Measurements from ENCODE around the gene UBAP1L.
"Not testable (repeated sequence)": the region's sequence is repeated elsewhere in the genome, so short reads cannot be mapped to it uniquely, and the experiment has no call there.

Gene UBAP1L

DNA sequence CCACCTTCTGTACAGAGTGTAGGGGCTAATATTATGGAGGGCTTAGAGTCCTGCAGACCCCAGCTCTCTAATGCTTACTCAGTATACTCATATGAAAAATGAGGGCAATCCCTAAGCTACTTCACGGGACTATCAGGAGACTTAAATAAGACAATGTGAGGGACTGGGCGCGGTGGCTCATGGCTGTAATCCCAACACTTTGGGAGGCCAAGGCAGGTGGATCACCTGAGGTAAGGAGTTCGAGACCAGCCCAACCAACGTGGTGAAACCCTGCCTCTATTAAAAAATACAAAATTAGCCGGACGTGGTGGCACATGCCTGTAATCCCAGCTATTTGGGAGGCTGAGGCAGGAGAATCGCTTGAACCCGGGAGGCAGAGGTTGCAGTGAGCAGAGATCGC is 15.2 kb downstream of the UBAP1L start:
- DNase-seq (ENCODE audit: low spot score), result not testable (repeated sequence)

DNA sequence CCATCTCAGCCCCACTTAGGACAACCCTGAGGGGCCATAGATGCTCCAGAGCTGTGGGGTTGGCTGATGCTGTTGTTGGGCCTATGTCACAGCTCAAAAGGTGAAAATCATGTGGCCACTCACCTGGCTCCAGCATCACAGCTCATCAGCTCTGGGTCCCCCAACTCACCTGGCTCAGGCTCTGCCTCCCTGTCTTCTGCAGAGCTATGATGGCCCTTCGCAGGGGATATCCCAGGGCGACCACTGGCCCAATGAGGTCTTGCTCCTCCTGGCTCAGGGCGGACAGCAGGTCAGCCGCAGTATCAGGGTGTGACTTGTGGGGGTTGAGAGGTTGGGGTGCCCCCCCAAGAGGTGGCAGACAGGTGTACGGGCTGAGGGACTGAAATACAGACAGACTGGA is 15.7 kb downstream of the UBAP1L start:
- no peak for DNase-seq (ENCODE audit: low spot score)

DNA sequence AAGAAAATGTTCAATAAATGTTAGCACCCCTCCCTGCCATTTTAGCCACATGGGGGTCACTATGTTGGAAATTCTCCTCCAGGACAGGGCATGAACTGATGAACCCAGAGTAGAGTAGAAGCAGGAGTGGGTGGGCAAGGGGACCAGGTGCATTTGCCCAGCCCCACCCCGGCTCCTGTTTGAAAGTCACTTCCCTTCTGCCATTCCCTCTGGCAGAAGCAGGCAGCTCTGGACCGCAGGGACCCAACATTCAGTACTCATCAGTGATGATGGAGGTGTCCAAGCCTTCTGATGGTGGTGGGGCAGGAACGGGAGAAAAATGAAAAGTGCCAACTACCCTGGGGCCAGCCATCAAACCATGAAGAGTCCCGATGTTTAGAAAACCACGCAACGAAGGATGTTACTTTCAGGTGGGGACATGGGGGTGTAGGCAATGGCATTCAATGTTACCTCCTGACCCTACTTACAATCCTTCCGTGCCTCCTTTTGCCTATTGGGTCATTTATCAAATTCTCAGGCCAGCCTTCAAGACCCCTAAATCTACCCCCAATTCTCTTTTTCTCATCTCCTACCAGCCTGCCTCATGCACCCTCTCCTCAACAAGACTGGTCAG is 17.2 kb downstream of the UBAP1L start:
- no peak for DNase-seq (ENCODE audit: low spot score)

DNA sequence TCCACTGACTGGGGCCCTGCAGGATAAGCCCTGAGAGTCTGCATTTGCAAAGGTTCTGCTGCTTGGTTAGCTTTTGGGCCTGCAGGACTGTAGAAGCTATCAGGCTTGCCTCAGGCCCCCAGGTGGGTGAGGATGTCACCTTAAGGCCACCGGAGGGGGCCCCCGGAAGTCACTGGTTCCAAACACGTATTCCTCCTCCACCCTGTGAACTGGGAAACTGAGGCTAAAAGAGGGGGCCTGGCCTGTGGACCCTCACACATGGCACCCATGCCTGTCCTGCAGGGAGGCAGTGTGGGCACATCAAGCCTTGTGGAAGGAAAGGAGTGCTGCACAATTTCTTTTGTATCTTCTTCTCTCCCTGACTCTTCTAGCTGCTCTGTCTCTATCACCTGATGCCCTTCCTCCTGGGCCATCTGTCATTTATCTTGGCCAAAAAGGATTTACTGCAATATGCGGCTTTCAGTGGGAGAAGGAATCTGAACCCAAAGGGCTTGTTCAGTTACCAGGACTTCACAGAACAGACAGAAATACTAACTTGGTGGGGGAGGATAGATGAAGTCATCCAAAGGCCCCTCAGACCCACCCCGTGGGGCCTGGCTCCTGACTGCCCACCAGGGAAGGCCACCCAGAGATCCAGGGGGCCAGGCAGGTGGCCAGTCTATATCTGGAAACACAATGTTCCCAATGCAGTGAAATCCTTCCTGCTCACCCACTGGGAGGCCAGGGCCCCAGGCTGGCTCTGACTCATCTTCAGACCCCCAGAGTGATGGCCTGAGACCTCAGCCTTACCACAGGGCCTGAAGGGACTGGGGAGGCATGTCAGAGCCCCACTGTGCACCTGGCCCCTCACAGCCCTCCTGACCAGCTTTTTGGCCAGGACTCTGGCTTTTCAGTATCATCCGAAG is 18.3 kb downstream of the UBAP1L start:
- no peak for DNase-seq (ENCODE audit: low spot score)

DNA sequence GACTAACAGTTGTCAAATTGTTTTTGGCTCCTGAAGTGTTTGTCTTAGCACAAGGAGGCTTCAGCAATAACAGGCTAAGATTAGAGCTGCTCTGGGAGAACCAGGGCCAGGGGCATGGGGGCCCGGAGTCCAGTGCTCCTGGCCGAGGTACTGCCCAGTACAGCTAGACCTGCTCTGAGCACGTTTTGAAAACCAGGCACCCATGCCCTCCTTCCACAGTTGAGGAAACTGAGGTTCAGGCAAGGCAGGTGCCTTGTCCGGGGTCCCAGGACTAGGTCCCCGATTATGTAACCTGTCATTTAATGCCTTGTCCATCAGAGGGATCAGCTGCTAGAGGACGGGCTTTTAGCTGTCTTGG is 19.3 kb downstream of the UBAP1L start:
- no peak for DNase-seq (ENCODE audit: low spot score)

DNA sequence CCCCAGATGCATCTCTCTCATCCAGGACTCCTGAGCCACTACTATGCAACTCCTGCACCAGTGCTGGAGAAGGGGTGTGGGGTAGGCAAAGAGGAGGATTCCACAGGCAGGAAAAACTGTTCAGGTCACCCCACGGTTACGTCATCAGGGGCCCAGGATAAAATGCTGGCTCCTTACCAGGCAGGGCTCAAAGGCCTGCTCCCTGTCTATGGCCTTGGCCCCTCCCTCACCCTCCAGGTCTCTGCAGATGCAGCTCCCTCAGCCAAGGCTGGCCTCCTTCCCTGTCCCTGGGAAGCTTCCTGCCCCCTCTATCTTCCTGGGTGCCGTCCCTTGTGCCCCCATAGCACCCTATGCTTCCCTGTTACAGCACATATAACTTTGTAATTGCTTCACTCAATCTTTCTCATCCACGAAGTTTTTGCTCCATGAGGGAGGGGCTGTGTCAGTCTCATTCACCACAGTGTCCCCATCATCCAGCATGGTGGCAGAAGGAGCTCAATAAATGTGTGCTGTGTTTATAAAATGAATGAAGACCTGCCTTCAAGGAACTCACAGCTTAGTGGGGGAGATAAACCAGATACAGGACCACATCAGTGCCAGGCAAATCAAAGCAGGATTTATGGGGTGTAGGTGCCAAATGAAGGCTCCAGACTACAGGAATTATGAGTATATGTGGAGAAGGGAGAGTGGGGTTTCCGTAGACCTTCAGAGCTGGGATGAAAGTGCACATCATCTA is 19.8 kb downstream of the UBAP1L start:
- no peak for DNase-seq (ENCODE audit: low spot score)

DNA sequence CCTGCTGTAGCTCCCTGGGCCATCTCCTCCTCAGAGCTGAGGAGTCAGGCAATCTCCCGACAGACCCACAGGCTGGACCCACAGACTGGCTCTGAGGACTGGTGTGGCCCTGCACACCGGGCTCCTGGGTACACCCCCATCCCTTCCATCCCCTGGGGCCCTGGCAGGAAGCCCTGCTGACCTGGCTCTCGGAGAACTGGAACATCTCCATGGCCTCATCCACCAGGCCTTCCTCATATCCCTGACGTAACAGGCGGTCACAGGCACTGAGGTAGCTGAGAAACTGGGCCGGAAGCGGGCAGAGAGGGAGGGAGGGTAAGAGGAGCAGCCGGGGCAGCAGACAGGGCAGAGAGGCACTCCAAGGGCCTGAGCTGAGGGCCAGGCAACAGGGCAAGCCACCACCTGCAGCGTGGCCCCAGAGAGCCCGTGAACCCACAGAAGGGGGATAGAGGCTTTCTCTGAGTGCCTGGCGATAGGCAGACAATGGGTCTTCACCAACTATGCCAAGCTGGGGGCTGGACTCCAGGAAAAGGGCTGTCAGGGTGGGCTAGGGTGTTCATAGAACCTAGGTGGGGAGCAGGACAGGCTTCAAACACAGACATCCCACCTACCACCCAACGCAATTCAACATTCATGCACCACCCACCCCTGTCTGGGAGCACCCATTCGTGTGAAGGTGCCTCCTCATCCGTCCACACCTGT is 20.6 kb downstream of the UBAP1L start:
- DNase-seq (ENCODE audit: low spot score), result no peak

DNA sequence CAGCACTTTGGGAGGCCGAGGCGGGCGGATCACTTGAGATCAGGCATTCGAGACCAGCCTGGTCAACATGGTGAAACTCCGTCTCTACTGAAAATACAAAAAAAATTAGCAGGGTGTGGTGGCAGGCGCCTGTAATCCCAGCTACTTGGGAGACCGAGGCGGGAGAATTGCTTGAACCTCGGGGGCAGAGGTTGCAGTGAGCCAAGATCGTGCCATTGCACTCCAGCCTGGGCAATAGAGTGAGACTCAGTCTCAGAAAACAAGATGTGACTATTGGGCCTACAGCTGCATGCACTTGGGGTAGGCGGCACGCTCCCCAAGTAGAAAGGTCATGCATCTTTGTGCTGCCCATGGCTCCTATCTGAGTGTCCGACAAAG is 21.2 kb downstream of the UBAP1L start:
- not testable (repeated sequence) for DNase-seq (ENCODE audit: low spot score)

DNA sequence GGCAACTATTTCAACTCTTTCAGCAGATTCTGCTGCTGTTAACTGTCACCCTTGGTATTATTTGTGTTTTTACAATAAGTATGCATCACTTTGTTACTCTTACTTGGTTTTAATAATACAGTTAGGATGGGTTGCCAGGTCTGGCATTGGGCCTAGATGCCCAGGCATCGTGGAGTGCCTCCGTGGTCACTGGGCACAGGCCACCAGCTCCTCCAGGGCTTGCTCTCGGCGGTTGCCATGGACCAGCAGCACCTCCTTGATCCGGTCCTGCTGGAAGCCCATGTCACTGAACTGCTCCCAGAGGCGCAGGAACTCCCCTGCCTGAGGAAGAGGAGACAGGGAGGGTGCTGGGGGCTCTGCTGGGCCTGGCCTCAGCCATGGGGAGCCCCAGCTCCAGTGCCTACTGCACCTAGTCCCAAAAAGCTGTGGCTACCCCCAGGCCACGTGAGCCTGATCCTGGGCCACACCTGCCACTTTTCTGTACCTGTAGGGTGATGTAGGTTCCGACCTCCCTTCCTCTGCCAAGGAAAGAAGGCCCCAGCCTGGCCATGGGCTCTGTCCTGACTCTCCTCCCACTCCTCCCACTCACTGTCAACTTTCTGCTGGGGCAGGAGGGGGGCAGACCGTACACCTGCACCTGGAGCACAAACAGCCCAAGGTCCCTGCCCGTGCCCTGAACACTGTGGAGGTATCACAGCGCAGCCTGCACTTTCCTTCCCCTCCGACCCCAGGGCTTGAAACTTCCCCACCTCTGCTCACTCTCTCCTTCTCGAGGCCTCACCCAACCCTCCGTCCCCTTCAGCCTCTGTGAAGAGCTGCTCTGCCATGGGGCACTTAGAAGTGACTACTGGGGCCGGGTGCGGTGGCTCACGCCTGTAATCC is 21.8 kb downstream of the UBAP1L start:
- no peak for DNase-seq (ENCODE audit: low spot score)

DNA sequence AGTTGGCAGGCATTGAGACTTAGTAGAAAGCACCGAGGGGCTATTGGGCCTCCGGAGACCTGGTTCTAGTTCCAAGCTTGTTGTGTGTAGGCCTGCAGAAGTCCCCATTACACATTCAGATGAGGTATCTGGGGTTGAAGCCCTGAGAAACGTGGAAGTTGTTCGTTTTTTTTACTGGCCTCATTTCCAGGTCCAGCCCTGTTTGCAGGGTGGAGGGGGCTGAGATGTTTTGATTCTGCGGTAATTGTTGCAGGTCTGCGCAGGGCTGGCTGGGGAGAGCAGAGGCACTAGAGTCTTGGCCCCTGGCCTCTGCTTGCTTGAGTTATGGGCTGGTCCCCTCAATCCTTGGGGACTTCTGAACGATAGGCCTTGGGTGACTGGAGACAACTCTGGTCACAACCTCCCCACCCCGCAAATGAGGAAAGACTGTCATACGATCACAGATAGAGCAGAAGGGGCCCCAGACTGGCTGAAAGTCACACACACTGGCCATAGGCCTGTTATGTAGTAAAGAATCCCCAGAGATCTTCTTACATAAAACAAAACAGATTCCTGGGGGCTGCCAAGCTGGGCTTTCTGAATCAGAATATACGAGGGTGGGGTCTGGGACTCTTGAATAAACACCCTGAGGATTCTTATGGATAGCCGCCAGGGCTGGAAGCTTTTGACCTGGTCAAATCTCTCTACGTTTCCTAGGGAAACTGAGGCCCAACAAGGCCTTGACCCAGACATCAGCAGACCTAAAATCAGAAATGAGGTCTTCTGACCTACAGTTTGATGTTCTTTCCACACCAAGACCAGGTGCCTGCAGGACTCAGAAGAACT is 22.8 kb downstream of the UBAP1L start:
- no peak for DNase-seq (ENCODE audit: low spot score)

DNA sequence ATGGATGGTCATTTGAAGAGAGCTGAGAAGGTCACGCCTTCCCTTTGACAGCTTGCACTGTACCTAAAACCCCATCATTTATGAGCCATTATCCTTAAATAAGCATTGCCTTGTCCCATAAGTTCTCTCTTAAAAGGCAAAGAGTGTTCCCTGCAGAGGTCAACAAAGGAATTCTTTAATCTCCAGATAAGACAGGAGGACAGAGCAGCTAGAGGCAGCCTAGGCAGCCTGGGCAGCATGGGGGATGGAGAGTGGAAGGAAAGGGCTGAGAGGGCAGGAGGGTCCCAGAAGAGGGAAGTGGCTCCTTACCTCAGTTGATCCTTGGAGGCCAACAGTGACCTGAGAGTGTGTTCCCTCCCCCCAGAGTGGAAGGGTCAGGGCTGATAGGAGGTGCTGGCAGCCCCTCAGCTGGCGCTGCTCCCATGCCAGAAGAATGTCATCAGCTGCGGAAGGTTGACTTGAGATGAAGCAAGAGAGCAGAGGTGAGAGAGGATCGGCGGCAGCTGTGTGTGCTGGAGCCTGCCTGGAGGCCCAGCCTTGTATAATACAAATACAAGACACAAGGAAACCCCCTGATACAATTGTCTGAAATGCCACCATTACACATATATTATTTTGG is 25.7 kb downstream of the UBAP1L start:
- no peak for DNase-seq (ENCODE audit: low spot score)

DNA sequence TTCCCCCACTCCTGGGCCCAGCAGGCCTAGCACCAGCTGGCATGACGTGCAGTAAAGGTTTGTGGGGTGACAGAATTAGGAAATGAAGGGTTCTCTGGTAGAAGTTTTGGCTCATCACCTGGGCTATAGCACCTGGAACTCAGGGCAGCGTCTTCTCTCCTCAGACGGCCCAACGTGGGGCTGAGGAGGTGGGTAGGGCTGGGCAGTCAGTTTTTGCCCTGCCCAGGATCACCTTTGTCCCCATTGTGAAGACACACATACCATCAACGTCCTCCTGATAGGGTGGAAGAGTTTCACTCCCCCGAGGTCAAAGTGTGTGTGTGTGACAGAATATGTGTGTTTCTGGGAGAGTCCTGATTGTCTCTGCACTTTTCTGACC is 26.4 kb downstream of the UBAP1L start:
- no peak for DNase-seq (ENCODE audit: low spot score)

DNA sequence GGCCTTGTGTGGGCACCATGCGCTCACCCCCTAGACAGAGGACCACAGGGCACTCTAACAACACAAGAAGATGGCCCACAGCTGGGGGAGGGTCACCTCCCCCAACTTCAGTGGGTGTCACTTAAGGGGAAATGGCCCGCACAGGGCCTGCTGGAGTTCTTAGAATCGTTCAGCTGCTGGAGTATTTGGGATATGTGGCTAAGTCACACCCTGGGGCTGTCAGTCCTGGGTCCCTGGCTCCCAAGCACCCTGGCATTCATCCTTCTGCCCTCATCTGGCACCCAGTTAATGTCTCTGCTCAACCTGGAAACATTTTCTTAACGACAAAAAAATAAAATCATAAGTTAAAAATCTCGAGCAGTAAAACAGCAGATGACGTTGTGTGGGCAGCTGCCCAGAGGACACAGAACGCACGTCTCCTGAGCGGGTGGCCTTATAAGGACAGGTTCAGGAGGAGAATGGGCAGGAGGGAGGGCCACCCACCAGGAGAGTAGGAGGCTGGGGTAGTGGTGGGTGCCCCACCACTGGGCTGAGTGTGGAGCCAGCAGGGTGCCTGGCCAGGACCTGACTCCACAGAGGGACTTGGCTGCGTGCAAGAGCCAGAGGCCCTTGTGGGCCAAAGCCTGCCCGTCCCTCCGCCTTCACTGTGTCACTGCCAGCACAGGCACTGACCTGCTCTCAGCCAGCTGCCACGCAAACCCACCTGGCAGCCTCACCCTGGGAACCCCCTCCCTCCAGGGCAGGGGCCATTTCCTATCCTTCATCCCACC is 26.9 kb downstream of the UBAP1L start:
- no peak for DNase-seq (ENCODE audit: low spot score)

DNA sequence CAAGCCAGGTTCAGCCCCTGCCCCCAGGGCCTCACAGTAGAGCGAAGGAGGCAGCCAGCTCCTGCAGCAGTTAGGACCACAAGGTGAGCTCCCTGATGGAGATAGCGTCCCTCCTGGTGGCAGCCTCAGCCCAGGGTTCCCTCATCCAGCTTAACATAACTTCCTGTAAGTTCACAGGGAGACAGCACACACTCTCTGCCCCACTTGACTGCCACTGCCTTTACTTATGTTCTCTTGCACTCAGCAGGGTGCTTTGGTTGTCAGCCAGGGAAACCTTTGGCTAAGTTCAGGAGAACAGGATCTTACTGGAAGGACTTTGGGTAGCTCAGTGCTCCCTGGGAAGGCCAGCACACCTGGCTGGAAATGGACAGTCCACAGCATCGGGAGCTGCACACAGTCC is 27.6 kb downstream of the UBAP1L start:
- DNase-seq (ENCODE audit: low spot score), result no peak

DNA sequence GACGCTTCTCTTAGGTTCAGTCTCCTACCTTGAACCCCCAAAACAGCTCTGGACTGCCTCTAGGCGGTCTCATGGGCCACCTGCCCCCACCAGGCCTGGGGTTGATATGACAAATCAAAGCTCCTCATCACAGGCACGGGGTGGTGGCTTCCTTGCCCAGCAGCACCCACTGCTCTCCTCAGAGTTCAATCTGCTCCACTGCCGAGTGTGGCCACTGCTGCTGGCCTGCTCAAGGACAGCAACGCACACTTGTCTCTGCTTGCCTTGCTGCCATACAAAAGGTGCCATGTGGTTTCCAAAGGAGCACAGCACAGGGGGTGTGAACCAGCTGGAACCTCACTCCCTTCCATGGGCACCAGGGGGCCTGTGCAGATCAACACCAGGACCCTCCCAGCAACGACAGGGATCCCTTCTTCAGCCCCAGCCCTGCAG is 28.3 kb downstream of the UBAP1L start:
- no peak for DNase-seq (ENCODE audit: low spot score)

DNA sequence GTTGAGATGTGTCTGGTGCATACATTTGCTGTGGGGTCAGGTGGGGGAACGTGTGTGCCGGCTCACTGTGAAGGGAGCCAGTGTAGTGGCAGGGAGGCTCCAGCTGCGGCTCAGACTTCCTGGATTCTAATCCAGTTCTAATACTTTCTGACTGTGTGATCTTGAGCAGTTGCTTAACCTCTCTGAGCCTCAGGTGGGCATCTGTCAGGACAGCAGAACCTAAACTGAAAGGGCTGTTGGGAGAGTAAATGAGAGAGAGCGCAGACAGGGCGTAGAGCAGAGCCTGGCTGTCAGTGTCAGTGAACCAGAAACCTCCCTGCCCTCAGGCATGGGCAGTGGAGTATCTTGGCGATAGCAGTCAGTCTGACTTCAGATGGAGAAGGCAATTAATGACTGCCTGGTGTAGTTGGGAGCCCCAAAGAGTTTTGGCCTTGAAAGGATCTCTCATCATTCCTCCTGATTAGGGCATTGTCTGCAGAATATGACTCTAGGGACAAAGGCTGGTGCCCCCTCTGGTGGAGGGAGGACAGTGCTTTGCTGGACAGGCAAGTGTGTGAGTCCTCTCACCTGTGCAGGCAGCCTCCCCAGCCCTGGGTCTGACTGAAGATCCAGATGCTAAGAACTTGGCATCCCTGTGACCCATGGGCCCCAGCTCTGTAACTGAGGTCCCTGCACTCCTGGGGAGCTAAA is 28.9 kb downstream of the UBAP1L start:
- DNase-seq (ENCODE audit: low spot score), result no peak

DNA sequence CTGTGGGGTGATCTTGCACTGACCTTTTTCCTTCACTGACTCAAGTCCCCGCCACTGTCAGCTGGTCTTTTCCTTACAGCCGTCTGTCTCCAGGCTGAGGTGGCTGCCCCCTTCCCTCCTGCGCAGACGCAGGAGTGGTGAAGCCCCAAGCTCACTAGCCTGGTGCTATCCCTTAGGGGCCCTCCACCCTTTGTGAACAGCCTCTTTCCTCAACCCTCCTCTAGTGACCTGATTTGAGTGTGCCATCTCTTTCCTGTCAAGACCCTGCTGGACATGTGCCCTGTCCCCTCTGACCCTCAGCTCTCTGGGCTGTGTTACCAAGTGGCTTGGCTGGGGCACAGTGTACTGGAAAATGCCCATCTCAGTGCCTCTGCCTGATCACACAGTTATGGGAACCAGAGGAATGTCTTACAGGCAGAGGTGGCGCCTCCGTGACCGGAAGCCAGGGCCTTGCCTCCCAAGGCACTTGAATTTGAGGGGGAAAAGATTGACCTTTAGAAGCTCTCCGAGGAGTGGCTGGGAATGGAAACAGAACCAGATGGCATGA is 29.7 kb downstream of the UBAP1L start:
- no peak for DNase-seq (ENCODE audit: low spot score)

DNA sequence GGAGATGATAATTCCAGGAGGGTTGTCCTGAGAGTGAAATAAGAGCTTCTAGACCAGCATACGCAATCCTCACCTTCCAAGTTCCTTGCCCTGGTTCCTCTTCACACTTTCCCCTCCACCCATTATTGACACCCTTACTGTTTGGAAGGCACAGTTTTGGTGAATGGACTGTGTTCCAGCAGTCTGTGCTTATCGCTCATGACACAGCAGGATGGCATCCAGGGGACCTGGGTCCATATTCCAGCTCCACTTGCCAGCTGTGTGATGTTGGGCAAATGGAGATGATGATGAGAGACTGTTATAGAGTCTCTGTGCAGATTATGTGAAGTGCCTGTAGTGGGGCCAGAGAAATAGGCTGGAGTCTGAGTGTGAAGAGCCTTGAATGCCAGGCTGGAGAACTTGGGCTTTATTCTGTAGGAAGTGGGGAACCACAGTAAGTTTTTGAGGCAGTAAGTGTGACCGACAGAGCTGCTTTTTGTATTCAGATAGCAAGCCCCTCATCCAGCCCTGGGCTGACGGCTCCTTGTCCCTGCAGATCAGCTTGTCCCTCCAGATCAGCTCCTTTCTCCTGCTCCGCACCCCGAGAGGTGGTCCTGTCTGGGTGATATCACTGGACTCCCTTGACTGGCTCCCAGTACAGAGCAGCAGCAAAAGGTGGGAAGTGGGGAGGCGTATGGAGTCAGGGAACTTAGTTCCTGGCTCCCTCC is 30.3 kb downstream of the UBAP1L start:
- no peak for DNase-seq (ENCODE audit: low spot score)

Data from Ammon's horn (tissue), 1 donor.